ENCODE results near the gene ANKRD17. TPM values are rescaled to one million over a fixed set of nuclear protein-coding genes. Genes with fewer than 3 reads are reported as not detected.

Gene ANKRD17
- total RNA-seq, 1 donor from 2014 or later, result 91.9 TPM

DNA sequence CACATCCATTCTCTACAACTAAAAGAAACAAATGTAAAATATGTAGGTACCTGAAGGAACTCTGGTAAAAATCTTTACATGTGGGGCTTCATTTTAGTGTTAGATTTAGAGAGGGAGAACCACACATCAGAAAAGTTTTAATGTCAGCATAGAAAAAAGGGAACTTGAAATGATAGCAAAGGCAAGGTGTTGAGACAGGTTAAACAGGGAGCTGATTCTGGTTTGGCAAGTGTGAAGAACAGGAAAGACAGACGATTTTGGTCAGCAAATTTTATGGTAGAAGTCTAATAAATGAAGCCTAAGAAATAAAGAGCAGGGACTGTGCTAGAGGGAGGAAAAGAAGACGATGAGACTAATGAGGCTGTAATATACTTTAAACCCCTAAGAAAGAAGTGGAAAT is 121.5 kb downstream of the ANKRD17 start:
- H3K79me2 ChIP-seq (ENCODE audit: insufficient read depth, low read length), result peaks cover 45% of the 10 kb centered on the region
- FAIRE-seq, result no peak
- H4K20me1 ChIP-seq (ENCODE audit: insufficient read depth, low read length), result peaks cover 24% of the 10 kb centered on the region
- no peak for DNase-seq (ENCODE audit: low read depth)
- H3K36me3 ChIP-seq (ENCODE audit: insufficient read depth, low read length), result peaks cover 50% of the 10 kb centered on the region
- H3K27me3 ChIP-seq (ENCODE audit: insufficient read depth, low read length), result no peaks in the 10 kb centered on the region
- Mint-ChIP-seq H3K27ac (ENCODE audit: unreplicated experiment) (no peak overlapping the region), H3K4me1 (ENCODE audit: low read depth, unreplicated experiment) (peaks cover 14% of the 10 kb centered on the region), H3K36me3 (ENCODE audit: low read depth, unreplicated experiment) (peaks cover 10% of the 10 kb centered on the region), H3K4me3 (ENCODE audit: unreplicated experiment) (peak overlapping the region; percentile 45), H3K9me3 (ENCODE audit: unreplicated experiment) (no peaks in the 10 kb centered on the region), H3K27me3 (ENCODE audit: low read depth, unreplicated experiment) (no peaks in the 10 kb centered on the region)
- TF ChIP-seq, protein P1, sequence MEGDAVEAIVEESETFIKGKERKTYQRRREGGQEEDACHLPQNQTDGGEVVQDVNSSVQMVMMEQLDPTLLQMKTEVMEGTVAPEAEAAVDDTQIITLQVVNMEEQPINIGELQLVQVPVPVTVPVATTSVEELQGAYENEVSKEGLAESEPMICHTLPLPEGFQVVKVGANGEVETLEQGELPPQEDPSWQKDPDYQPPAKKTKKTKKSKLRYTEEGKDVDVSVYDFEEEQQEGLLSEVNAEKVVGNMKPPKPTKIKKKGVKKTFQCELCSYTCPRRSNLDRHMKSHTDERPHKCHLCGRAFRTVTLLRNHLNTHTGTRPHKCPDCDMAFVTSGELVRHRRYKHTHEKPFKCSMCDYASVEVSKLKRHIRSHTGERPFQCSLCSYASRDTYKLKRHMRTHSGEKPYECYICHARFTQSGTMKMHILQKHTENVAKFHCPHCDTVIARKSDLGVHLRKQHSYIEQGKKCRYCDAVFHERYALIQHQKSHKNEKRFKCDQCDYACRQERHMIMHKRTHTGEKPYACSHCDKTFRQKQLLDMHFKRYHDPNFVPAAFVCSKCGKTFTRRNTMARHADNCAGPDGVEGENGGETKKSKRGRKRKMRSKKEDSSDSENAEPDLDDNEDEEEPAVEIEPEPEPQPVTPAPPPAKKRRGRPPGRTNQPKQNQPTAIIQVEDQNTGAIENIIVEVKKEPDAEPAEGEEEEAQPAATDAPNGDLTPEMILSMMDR (IDR thresholded peaks at IDR 0.05; ENCODE audit: insufficient read depth, low read depth, low read length), result no peak
- no peak for TF ChIP-seq EZH2 (IDR thresholded peaks at IDR 0.05; ENCODE audit: insufficient read depth, low read length)
- no peak overlapping the region for H3K4me2 ChIP-seq (ENCODE audit: low read length)
- H2AFZ ChIP-seq (ENCODE audit: low read depth, low read length), result no peak overlapping the region
- no peak overlapping the region for H3K27ac ChIP-seq (ENCODE audit: low read depth, low read length)
- no peaks in the 10 kb centered on the region for H3K9me3 ChIP-seq (ENCODE audit: insufficient read depth, low read depth, low read length)
- H3K4me3 ChIP-seq (ENCODE audit: insufficient read depth, low read depth, low read length), result no peak overlapping the region
- no peaks in the 10 kb centered on the region for H3K4me1 ChIP-seq (ENCODE audit: insufficient read depth, low read length)
- H3K9ac ChIP-seq (ENCODE audit: low read length), result no peak overlapping the region

DNA sequence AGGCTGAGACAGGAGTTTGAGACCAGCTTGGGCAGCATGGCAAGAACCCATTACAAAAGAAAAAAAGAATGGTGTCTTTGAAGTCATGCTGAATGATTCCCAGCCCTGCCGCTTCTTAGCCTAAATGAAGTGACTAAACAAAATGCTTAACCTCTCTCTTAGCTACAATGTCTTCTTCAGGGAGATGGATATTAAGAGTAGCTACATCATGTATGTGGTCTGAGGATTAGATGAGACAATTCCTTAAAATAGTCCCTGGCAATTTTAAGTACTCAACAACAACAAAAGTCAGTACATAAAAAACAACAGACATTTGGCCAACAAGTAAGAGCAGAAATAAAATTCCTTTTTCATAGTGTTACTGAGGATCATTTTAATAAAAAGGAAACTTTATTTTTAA is 124.8 kb downstream of the ANKRD17 start:
- Histone ChIP-seq H4K20me1 (ENCODE audit: insufficient read depth, low read length) (peaks cover 13% of the 10 kb centered on the region), H3K4me2 (ENCODE audit: low read length) (no peak overlapping the region), H3K4me1 (ENCODE audit: insufficient read depth, low read length) (no peaks in the 10 kb centered on the region), H3K27ac (ENCODE audit: low read depth, low read length) (no peak overlapping the region), H3K9me3 (ENCODE audit: insufficient read depth, low read depth, low read length) (no peaks in the 10 kb centered on the region), H3K79me2 (ENCODE audit: insufficient read depth, low read length) (peaks cover 52% of the 10 kb centered on the region), H3K27me3 (ENCODE audit: insufficient read depth, low read length) (no peaks in the 10 kb centered on the region), H3K4me3 (ENCODE audit: insufficient read depth, low read depth, low read length) (no peak overlapping the region), H3K36me3 (ENCODE audit: insufficient read depth, low read length) (peaks cover 27% of the 10 kb centered on the region), H3K9ac (ENCODE audit: low read length) (no peak overlapping the region), H2AFZ (ENCODE audit: low read depth, low read length) (no peak overlapping the region)
- H3K27ac Mint-ChIP-seq (ENCODE audit: unreplicated experiment), result peak overlapping the region; percentile 14
- H3K4me1 Mint-ChIP-seq (ENCODE audit: low read depth, unreplicated experiment), result no peaks in the 10 kb centered on the region
- FAIRE-seq, result peak; percentile 62
- H3K4me3 Mint-ChIP-seq (ENCODE audit: unreplicated experiment), result no peak overlapping the region
- DNase-seq (ENCODE audit: low read depth), result no peak
- no peaks in the 10 kb centered on the region for H3K27me3 Mint-ChIP-seq (ENCODE audit: low read depth, unreplicated experiment)
- H3K9me3 Mint-ChIP-seq (ENCODE audit: unreplicated experiment), result no peaks in the 10 kb centered on the region
- peaks cover 9% of the 10 kb centered on the region for H3K36me3 Mint-ChIP-seq (ENCODE audit: low read depth, unreplicated experiment)
- TF ChIP-seq EZH2 (IDR thresholded peaks at IDR 0.05; ENCODE audit: insufficient read depth, low read length), result no peak
- TF ChIP-seq, protein P1 (IDR thresholded peaks at IDR 0.05; ENCODE audit: insufficient read depth, low read depth, low read length), result no peak

DNA sequence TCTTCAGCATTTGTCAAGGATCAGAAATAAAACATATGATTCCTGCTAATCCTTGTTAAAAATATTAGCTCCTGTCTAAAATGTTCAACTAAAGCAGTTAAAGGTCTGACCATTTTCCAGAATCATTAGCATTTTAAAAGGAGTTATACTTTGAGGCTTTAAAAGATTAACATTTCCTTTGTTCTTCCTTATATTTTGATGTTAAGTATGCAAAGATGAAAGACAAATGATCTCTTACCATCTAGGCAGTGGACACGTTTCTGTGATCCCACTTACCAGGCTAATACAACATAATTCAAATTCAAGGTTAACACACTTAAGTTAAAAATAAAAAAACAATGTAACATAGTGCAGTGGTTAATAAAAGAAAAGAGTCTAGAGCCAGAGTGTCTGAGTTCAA is 127.3 kb downstream of the ANKRD17 start:
- H3K4me2 ChIP-seq (ENCODE audit: low read length), result no peak overlapping the region
- H3K27me3 Mint-ChIP-seq (ENCODE audit: low read depth, unreplicated experiment), result no peaks in the 10 kb centered on the region
- no peaks in the 10 kb centered on the region for H3K4me1 ChIP-seq (ENCODE audit: insufficient read depth, low read length)
- H3K36me3 Mint-ChIP-seq (ENCODE audit: low read depth, unreplicated experiment), result peaks cover 9% of the 10 kb centered on the region
- no peaks in the 10 kb centered on the region for H3K4me1 Mint-ChIP-seq (ENCODE audit: low read depth, unreplicated experiment)
- peaks cover 7% of the 10 kb centered on the region for H4K20me1 ChIP-seq (ENCODE audit: insufficient read depth, low read length)
- H3K4me3 Mint-ChIP-seq (ENCODE audit: unreplicated experiment), result no peak overlapping the region
- FAIRE-seq (no peak), DNase-seq (ENCODE audit: low read depth) (no peak)
- TF ChIP-seq, protein P1 (IDR thresholded peaks at IDR 0.05; ENCODE audit: insufficient read depth, low read depth, low read length), result no peak
- no peak for TF ChIP-seq EZH2 (IDR thresholded peaks at IDR 0.05; ENCODE audit: insufficient read depth, low read length)
- H3K9me3 Mint-ChIP-seq (ENCODE audit: unreplicated experiment), result no peaks in the 10 kb centered on the region
- no peak overlapping the region for H3K27ac ChIP-seq (ENCODE audit: low read depth, low read length)
- H3K9me3 ChIP-seq (ENCODE audit: insufficient read depth, low read depth, low read length), result no peaks in the 10 kb centered on the region
- peaks cover 18% of the 10 kb centered on the region for H3K36me3 ChIP-seq (ENCODE audit: insufficient read depth, low read length)
- H3K79me2 ChIP-seq (ENCODE audit: insufficient read depth, low read length), result peaks cover 30% of the 10 kb centered on the region
- no peak overlapping the region for H3K9ac ChIP-seq (ENCODE audit: low read length)
- H2AFZ ChIP-seq (ENCODE audit: low read depth, low read length), result no peak overlapping the region
- H3K27me3 ChIP-seq (ENCODE audit: insufficient read depth, low read length), result no peaks in the 10 kb centered on the region
- H3K4me3 ChIP-seq (ENCODE audit: insufficient read depth, low read depth, low read length), result no peak overlapping the region
- no peak overlapping the region for H3K27ac Mint-ChIP-seq (ENCODE audit: unreplicated experiment)
